GM12892 (cell line): Measurements from ENCODE around the gene HSPA8.

ENCODE experiments used
- POLR2A ChIP-seq: IDR thresholded peaks from 2 replicates; pipeline ENCODE4 v1.6.1; 2011; ENCODE audit warnings: low read depth, low read length, control low read depth
- POLR2AphosphoS5 ChIP-seq: IDR thresholded peaks from 2 replicates; pipeline ENCODE4 v1.6.1; 2011; ENCODE audit warnings: low read depth, low read length, control low read depth
- TAF1 ChIP-seq: IDR thresholded peaks from 2 replicates; pipeline ENCODE4 v1.6.1; 2011; ENCODE audit warnings: low read depth, mild to moderate bottlenecking, control low read depth, low read length, borderline replicate concordance

DNA sequence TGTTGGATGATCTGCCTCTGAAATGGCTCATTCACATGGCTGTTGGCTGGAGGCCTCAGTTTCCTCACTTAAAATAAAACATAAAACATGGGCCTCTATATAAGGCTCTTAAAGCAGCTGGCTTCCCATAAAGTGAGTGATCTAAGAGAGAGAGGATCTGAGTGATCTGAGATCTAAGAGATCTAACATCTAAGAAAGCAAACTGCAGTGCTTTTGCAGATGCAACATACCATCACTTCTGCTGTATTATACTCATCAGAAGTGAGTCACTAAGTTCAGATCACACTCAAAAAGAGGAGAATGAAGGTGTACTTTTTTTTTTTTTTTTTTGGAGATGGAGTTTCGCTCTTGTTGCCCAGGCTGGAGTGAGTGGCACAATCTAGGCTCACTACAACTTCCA, 18.1 kb upstream of the HSPA8 start:
- TF ChIP-seq POLR2A, result no peak
- TF ChIP-seq POLR2AphosphoS5, result no peak
- TF ChIP-seq TAF1, result no peak
